Suprapubic skin (tissue), 4 donors: ENCODE measurements around the gene TMEM63B.

Experiments
- CTCF ChIP-seq, 2 donors: fragments of 200-600 bp in 1 of 2; fragments of 450-650 bp in 1 of 2; sonication (generic) in 1 of 2; IDR thresholded peaks; one replicate each; pipeline ENCODE4 v1.5.1; 2016 to 2019; ENCODE audit warnings: antibody characterized with exemption in 2 of 2, mild to moderate bottlenecking in 1 of 2, moderate library complexity in 1 of 2
- EP300 ChIP-seq: sonication (generic); formaldehyde crosslinking; IDR thresholded peaks from one replicate; pipeline ENCODE4 v1.6.1; 2017; ENCODE audit warnings: antibody characterized with exemption
- POLR2A ChIP-seq, 2 donors: fragments of 450-650 bp; IDR thresholded peaks; one replicate each; pipeline ENCODE4 v1.6.1; 2017; ENCODE audit warnings: antibody characterized with exemption in 2 of 2, mild to moderate bottlenecking in 2 of 2, moderate library complexity in 2 of 2
- POLR2AphosphoS5 ChIP-seq, 3 donors: sonication (generic); formaldehyde crosslinking; IDR thresholded peaks; one replicate each; pipeline ENCODE4 v1.6.1; 2017; ENCODE audit warnings: antibody characterized with exemption in 3 of 3

GRCh38 chr6:44180886-44181285 lies 53.5 kb downstream of the TMEM63B start:
- TF ChIP-seq POLR2A (IDR thresholded peaks at IDR 0.05) (no peak), CTCF (IDR thresholded peaks at IDR 0.05) (no peak), POLR2AphosphoS5 (IDR thresholded peaks at IDR 0.05) (no peak), EP300 (no peak)
